ENCODE results near the gene VASP. TPM values are rescaled to one million over a fixed set of nuclear protein-coding genes. Genes with fewer than 3 reads are reported as not detected.

The VASP gene
- total and polyA plus RNA-seq, 9 of the 15 experiments (the other 6 are each of a cell fraction or from before 2014, with no cell fraction given) = 16.7 to 261 (median 112) TPM

DNA sequence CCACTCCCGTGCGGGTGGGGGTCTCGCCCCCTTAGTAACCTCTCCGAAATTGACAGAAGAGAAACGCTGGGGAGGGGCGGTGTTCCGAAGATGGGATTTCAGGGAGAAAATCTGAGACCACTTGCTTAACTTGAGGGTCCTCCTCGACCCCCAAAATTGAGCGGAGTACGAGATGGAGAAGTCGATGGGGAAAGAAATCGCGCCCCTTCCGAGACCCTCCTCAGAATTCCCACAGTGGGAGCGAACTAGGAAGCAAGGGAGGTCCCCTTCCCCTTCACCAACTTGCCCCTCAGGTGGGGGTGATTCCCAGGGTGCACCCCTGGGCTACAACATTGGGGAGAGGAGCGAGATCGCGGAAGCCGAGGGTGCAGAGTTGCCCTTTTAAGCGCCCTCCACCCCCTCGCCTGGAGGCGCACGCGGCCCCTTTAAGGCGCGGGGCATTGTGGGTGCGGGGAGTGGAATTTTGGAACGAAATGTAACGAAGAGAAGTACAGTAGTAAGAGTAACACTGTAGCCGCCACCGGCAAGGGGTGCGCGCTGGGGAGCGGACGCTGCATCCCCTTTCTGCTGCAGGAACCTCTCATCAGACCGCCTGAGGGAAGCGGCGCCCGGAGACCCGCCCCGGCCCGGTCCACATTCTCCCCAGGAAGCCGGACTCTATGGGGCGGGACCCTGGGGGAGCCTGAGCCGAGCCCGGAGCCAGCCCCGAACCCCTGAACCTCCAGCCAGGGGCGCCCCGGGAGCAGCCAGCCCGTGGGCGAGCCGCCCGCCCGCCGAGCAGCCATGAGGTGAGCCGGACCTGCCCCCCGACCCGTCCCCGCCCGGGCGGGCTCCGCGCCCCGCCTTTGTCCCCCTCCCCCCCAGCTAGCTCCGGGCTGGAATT, at the start of gene VASP (continued):
- TF ChIP-seq, protein P1, sequence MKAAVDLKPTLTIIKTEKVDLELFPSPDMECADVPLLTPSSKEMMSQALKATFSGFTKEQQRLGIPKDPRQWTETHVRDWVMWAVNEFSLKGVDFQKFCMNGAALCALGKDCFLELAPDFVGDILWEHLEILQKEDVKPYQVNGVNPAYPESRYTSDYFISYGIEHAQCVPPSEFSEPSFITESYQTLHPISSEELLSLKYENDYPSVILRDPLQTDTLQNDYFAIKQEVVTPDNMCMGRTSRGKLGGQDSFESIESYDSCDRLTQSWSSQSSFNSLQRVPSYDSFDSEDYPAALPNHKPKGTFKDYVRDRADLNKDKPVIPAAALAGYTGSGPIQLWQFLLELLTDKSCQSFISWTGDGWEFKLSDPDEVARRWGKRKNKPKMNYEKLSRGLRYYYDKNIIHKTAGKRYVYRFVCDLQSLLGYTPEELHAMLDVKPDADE (conservative IDR thresholded peaks at IDR 0.05; ENCODE audit: control insufficient read depth, low read depth, low read length) = peak; percentile 38; the same call in 1 of the 2 replicates
- TF ChIP-seq, protein P2, sequence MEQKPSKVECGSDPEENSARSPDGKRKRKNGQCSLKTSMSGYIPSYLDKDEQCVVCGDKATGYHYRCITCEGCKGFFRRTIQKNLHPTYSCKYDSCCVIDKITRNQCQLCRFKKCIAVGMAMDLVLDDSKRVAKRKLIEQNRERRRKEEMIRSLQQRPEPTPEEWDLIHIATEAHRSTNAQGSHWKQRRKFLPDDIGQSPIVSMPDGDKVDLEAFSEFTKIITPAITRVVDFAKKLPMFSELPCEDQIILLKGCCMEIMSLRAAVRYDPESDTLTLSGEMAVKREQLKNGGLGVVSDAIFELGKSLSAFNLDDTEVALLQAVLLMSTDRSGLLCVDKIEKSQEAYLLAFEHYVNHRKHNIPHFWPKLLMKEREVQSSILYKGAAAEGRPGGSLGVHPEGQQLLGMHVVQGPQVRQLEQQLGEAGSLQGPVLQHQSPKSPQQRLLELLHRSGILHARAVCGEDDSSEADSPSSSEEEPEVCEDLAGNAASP (IDR thresholded peaks at IDR 0.05) = no peak
- no peak for TF ChIP-seq HEY1 (CRISPR knock-in tag; IDR thresholded peaks at IDR 0.05; ENCODE audit: borderline replicate concordance)
- TF ChIP-seq ZNF282 (CRISPR knock-in tag; IDR thresholded peaks at IDR 0.05) = no peak
- TF ChIP-seq PRPF4 (IDR thresholded peaks at IDR 0.05; ENCODE audit: insufficient read depth, low read depth, low read length, poor library complexity, severe bottlenecking) = peak; percentile 43
- no peak for TF ChIP-seq MAFG (tag; conservative IDR thresholded peaks at IDR 0.05)
- TF ChIP-seq POLR2AphosphoS2 (IDR thresholded peaks at IDR 0.05; ENCODE audit: low read length) = peak; percentile 88; the same call in 1 of the 2 replicates
- no peak for TF ChIP-seq MYBL2 (IDR thresholded peaks at IDR 0.05; ENCODE audit: low read depth)
- TF ChIP-seq MYBL2 (CRISPR knock-in tag; IDR thresholded peaks at IDR 0.05; ENCODE audit: borderline replicate concordance) = no peak
- no peak for TF ChIP-seq KHSRP (IDR thresholded peaks at IDR 0.05)
- TF ChIP-seq ZNF551 (CRISPR knock-in tag; IDR thresholded peaks at IDR 0.05) = no peak
- no peak for TF ChIP-seq POLR3G (IDR thresholded peaks at IDR 0.05; ENCODE audit: extremely low read depth, insufficient read length, insufficient replicate concordance)
- TF ChIP-seq FOXA3 (CRISPR knock-in tag; conservative IDR thresholded peaks at IDR 0.05 in 1 of 2, IDR thresholded peaks at IDR 0.05 in 1 of 2) = no peak
- no peak for TF ChIP-seq HSF4 (CRISPR knock-in tag; IDR thresholded peaks at IDR 0.05; ENCODE audit: borderline replicate concordance)
- TF ChIP-seq, protein P3, sequence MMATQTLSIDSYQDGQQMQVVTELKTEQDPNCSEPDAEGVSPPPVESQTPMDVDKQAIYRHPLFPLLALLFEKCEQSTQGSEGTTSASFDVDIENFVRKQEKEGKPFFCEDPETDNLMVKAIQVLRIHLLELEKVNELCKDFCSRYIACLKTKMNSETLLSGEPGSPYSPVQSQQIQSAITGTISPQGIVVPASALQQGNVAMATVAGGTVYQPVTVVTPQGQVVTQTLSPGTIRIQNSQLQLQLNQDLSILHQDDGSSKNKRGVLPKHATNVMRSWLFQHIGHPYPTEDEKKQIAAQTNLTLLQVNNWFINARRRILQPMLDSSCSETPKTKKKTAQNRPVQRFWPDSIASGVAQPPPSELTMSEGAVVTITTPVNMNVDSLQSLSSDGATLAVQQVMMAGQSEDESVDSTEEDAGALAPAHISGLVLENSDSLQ (IDR thresholded peaks at IDR 0.05) = no peak
- no peak for TF ChIP-seq RBM17 (IDR thresholded peaks at IDR 0.05; ENCODE audit: borderline replicate concordance, low read depth, low read length)
- 0 out of 2 replicates have a peak, but pooled peaks have one; percentile 29 for TF ChIP-seq PYGO2 (tag; IDR thresholded peaks at IDR 0.05)
- TF ChIP-seq ZNF347 (CRISPR knock-in tag; IDR thresholded peaks at IDR 0.05; ENCODE audit: low read depth) = no peak
- no peak for TF ChIP-seq SMARCB1 (IDR thresholded peaks at IDR 0.05; ENCODE audit: insufficient read length, low read depth)
- no peak for TF ChIP-seq DMBX1 (CRISPR knock-in tag; IDR thresholded peaks at IDR 0.05; ENCODE audit: borderline replicate concordance)
- no peak for TF ChIP-seq GATAD2B (IDR thresholded peaks at IDR 0.05; ENCODE audit: borderline replicate concordance)
- TF ChIP-seq NONO (IDR thresholded peaks at IDR 0.05; ENCODE audit: low read depth in 2 of 2, low read length in 1 of 2) = peak; percentile 40 to 71; a peak in 1 of 4 replicates
- peak; percentile 97 for TF ChIP-seq NEUROD1 (IDR thresholded peaks at IDR 0.05; ENCODE audit: borderline replicate concordance, low read depth, low read length, partially characterized antibody)

Data from K562 (cell line).